Activated CD4-positive, alpha-beta T cell treated with anti-CD3 and anti-CD28 coated beads, Interleukin-2, amount 10 ng/mL, durations not matched to agents 7 days and 5 days (primary cell): ENCODE data around the gene HNRNPLL. TPM values are rescaled to one million over a fixed set of nuclear protein-coding genes. Genes with fewer than 3 reads are reported as not detected.

Experiments
- CTCF ChIA-PET: fragments of 350-600 bp; sonication (Branson Sonifier 250); formaldehyde crosslinking; loops from one replicate; lab custom pipeline; 2021; ENCODE audit warnings: antibody characterized with exemption; lab: Charles Lee
- POLR2A ChIA-PET: fragments of 350-600 bp; sonication (Branson Sonifier 250); formaldehyde crosslinking; loops from one replicate; lab custom pipeline; 2021; ENCODE audit warnings: antibody characterized with exemption; lab: Charles Lee
- DNase-seq: peaks from one replicate; pipeline ENCODE4 v3.0.0-alpha.2; 2020
- H3K27ac Mint-ChIP-seq: one replicate; pipeline ENCODE4 v1.8.0; 2021; ENCODE audit warnings: mild to moderate bottlenecking, moderate library complexity, mixed read lengths
- H3K27me3 Mint-ChIP-seq: one replicate; pipeline ENCODE4 v1.8.0; 2021; ENCODE audit warnings: mixed read lengths
- H3K36me3 Mint-ChIP-seq: one replicate; pipeline ENCODE4 v1.8.0; 2021; ENCODE audit warnings: low read depth, mixed read lengths
- H3K4me1 Mint-ChIP-seq: one replicate; pipeline ENCODE4 v1.8.0; 2021; ENCODE audit warnings: mixed read lengths
- H3K4me3 Mint-ChIP-seq: one replicate; pipeline ENCODE4 v1.8.0; 2021; ENCODE audit warnings: mild to moderate bottlenecking, moderate library complexity, mixed read lengths
- H3K9me3 Mint-ChIP-seq: one replicate; pipeline ENCODE4 v1.8.0; 2021; ENCODE audit warnings: mixed read lengths
- total RNA-seq, 2 experiments: library from RNA; stranded (reverse); gene quantifications; one replicate each; pipeline ENCODE4 v1.2.3, GENCODE V29; 2021

The HNRNPLL gene
- total RNA-seq, 2 experiments from 2014 or later = 54.2 to 55.8 TPM

- no peak overlapping the region for H3K27ac Mint-ChIP-seq
- peaks cover 3% of the 10 kb centered on the region for H3K4me1 Mint-ChIP-seq
- no peaks in the 10 kb centered on the region for H3K27me3 Mint-ChIP-seq
- no peak for DNase-seq
- peaks cover 22% of the 10 kb centered on the region for H3K36me3 Mint-ChIP-seq
- no peak overlapping the region for H3K4me3 Mint-ChIP-seq
- no peaks in the 10 kb centered on the region for H3K9me3 Mint-ChIP-seq
- POLR2A ChIA-PET = no interaction called here
- CTCF ChIA-PET = interaction anchor here (0.6 to 3.0 kb wide), 3 partner anchors 8 to 10 kb away, joined by 3 to 12 read pairs (median 5); no protein-coding TSS in a partner anchor
Observed at GRCh38 chr2:38557217-38557616, 45.5 kb downstream of the HNRNPLL start.

GRCh38 chr2:38556006-38556801, 46.5 kb downstream of the HNRNPLL start:
- Mint-ChIP-seq H3K4me3 (no peak overlapping the region), H3K36me3 (peaks cover 13% of the 10 kb centered on the region), H3K27ac (no peak overlapping the region), H3K4me1 (peaks cover 3% of the 10 kb centered on the region), H3K27me3 (no peaks in the 10 kb centered on the region), H3K9me3 (no peaks in the 10 kb centered on the region)
- ChIA-PET POLR2A (interaction anchor here (0.6 kb wide), 1 partner anchor 57 kb away, joined by 9 read pairs; no protein-coding TSS in a partner anchor), CTCF (interaction anchor here (0.6 to 3.0 kb wide), 3 partner anchors 8 to 11 kb away, joined by 3 to 12 read pairs (median 5); no protein-coding TSS in a partner anchor)
- no peak for DNase-seq

GRCh38 chr2:38554973-38555595, 47.6 kb downstream of the HNRNPLL start:
- CTCF ChIA-PET = interaction anchor here (1.0 to 3.0 kb wide), 4 partner anchors 10 to 191 kb away, joined by 3 to 12 read pairs (median 6); no protein-coding TSS in a partner anchor
- DNase-seq = no peak
- Mint-ChIP-seq H3K27me3 (no peaks in the 10 kb centered on the region), H3K4me1 (peaks cover 3% of the 10 kb centered on the region), H3K4me3 (no peak overlapping the region), H3K9me3 (no peaks in the 10 kb centered on the region), H3K27ac (no peak overlapping the region), H3K36me3 (peaks cover 7% of the 10 kb centered on the region)
- POLR2A ChIA-PET = interaction anchor here (0.6 kb wide), 1 partner anchor 12 kb away, joined by 3 read pairs; no protein-coding TSS in a partner anchor

GRCh38 chr2:38553554-38553953, 49.2 kb downstream of the HNRNPLL start:
- peaks cover 4% of the 10 kb centered on the region for H3K36me3 Mint-ChIP-seq
- POLR2A ChIA-PET = no interaction called here
- CTCF ChIA-PET = interaction anchor here (0.8 to 1.5 kb wide), 4 partner anchors 13 to 193 kb away, joined by 3 to 4 read pairs (median 4); no protein-coding TSS in a partner anchor

GRCh38 chr2:38552259-38552658, 50.5 kb downstream of the HNRNPLL start:
- POLR2A ChIA-PET = no interaction called here
- no peak for DNase-seq
- Mint-ChIP-seq H3K9me3 (no peaks in the 10 kb centered on the region), H3K27ac (no peak overlapping the region), H3K4me3 (no peak overlapping the region), H3K36me3 (peaks cover 4% of the 10 kb centered on the region), H3K4me1 (peaks cover 3% of the 10 kb centered on the region), H3K27me3 (no peaks in the 10 kb centered on the region)
- CTCF ChIA-PET = interaction anchor here (0.8 to 1.5 kb wide), 2 partner anchors 10 kb away, joined by 3 to 5 read pairs; no protein-coding TSS in a partner anchor

More at GRCh38 chr2:38553554-38553953, 49.2 kb downstream of the HNRNPLL start:
- Mint-ChIP-seq H3K27ac (no peak overlapping the region), H3K4me3 (no peak overlapping the region), H3K9me3 (no peaks in the 10 kb centered on the region), H3K4me1 (peaks cover 3% of the 10 kb centered on the region), H3K27me3 (no peaks in the 10 kb centered on the region)
- no peak for DNase-seq

- POLR2A ChIA-PET = no interaction called here
- peaks cover 4% of the 10 kb centered on the region for H3K36me3 Mint-ChIP-seq
Observed at GRCh38 chr2:38551746-38552145, 51.0 kb downstream of the HNRNPLL start.

GRCh38 chr2:38551171-38551570, 51.6 kb downstream of the HNRNPLL start:
- CTCF ChIA-PET = interaction anchor here (1.1 to 1.5 kb wide), 2 partner anchors 11 to 31 kb away, joined by 4 to 5 read pairs; no protein-coding TSS in a partner anchor
- Mint-ChIP-seq H3K9me3 (no peaks in the 10 kb centered on the region), H3K36me3 (peaks cover 3% of the 10 kb centered on the region), H3K27ac (no peak overlapping the region), H3K4me1 (peaks cover 3% of the 10 kb centered on the region), H3K27me3 (no peaks in the 10 kb centered on the region), H3K4me3 (no peak overlapping the region)
- no peak for DNase-seq
- POLR2A ChIA-PET = no interaction called here

More at GRCh38 chr2:38551746-38552145, 51.0 kb downstream of the HNRNPLL start:
- Mint-ChIP-seq H3K27me3 (no peaks in the 10 kb centered on the region), H3K9me3 (no peaks in the 10 kb centered on the region), H3K27ac (no peak overlapping the region), H3K4me1 (peaks cover 3% of the 10 kb centered on the region), H3K4me3 (no peak overlapping the region)
- DNase-seq = no peak
- CTCF ChIA-PET = interaction anchor here (0.8 to 1.5 kb wide), 2 partner anchors 10 to 11 kb away, joined by 3 to 5 read pairs; no protein-coding TSS in a partner anchor

- H3K27ac Mint-ChIP-seq = no peak overlapping the region
- POLR2A ChIA-PET = no interaction called here
- H3K27me3 Mint-ChIP-seq = peaks cover under 1% of the 10 kb centered on the region
- no peak overlapping the region for H3K4me3 Mint-ChIP-seq
- peaks cover 3% of the 10 kb centered on the region for H3K4me1 Mint-ChIP-seq
- H3K9me3 Mint-ChIP-seq = no peaks in the 10 kb centered on the region
- CTCF ChIA-PET = interaction anchor here (0.7 to 1.3 kb wide), 3 partner anchors 10 to 191 kb away, joined by 3 to 4 read pairs (median 4); no protein-coding TSS in a partner anchor
- no peak for DNase-seq
- peaks cover 1% of the 10 kb centered on the region for H3K36me3 Mint-ChIP-seq
Observed at GRCh38 chr2:38549851-38550250, 52.9 kb downstream of the HNRNPLL start.

- H3K36me3 Mint-ChIP-seq = peaks cover 1% of the 10 kb centered on the region
- no peak overlapping the region for H3K4me3 Mint-ChIP-seq
- H3K9me3 Mint-ChIP-seq = no peaks in the 10 kb centered on the region
- no peak for DNase-seq
- ChIA-PET POLR2A (no interaction called here), CTCF (interaction anchor here (0.7 to 1.3 kb wide), 2 partner anchors 9 to 192 kb away, joined by 3 to 4 read pairs; no protein-coding TSS in a partner anchor)
- no peak overlapping the region for H3K27ac Mint-ChIP-seq
- peaks cover 5% of the 10 kb centered on the region for H3K4me1 Mint-ChIP-seq
- peaks cover 2% of the 10 kb centered on the region for H3K27me3 Mint-ChIP-seq
Observed at GRCh38 chr2:38549071-38549704, 53.5 kb downstream of the HNRNPLL start.

GRCh38 chr2:38547791-38548190, 54.9 kb downstream of the HNRNPLL start:
- Mint-ChIP-seq H3K27me3 (peaks cover 2% of the 10 kb centered on the region), H3K27ac (no peak overlapping the region), H3K4me1 (peaks cover 14% of the 10 kb centered on the region), H3K36me3 (no peaks in the 10 kb centered on the region), H3K9me3 (no peaks in the 10 kb centered on the region), H3K4me3 (no peak overlapping the region)
- CTCF ChIA-PET = interaction anchor here (0.5 kb wide), 2 partner anchors 9 to 224 kb away, joined by 3 to 4 read pairs; no protein-coding TSS in a partner anchor
- POLR2A ChIA-PET = no interaction called here
- DNase-seq = no peak

- CTCF ChIA-PET = interaction anchor here (2.3 kb wide), 1 partner anchor 10 kb away, joined by 12 read pairs; no protein-coding TSS in a partner anchor
- H3K27ac Mint-ChIP-seq = no peak overlapping the region
- POLR2A ChIA-PET = no interaction called here
- no peaks in the 10 kb centered on the region for H3K9me3 Mint-ChIP-seq
- no peak overlapping the region for H3K4me3 Mint-ChIP-seq
- H3K27me3 Mint-ChIP-seq = peaks cover 2% of the 10 kb centered on the region
- no peaks in the 10 kb centered on the region for H3K36me3 Mint-ChIP-seq
- H3K4me1 Mint-ChIP-seq = peaks cover 22% of the 10 kb centered on the region
- DNase-seq = no peak
Observed at GRCh38 chr2:38546585-38546984, 56.1 kb downstream of the HNRNPLL start.

- ChIA-PET CTCF (interaction anchor here (2.3 kb wide), 1 partner anchor 10 kb away, joined by 12 read pairs; no protein-coding TSS in a partner anchor), POLR2A (interaction anchor here (0.6 kb wide), 1 partner anchor 1517 kb away, joined by 12 read pairs; no protein-coding TSS in a partner anchor)
Observed at GRCh38 chr2:38546064-38546463, 56.7 kb downstream of the HNRNPLL start.

More at GRCh38 chr2:38546064-38546463, 56.7 kb downstream of the HNRNPLL start:
- Mint-ChIP-seq H3K4me1 (peaks cover 22% of the 10 kb centered on the region), H3K27ac (no peak overlapping the region), H3K4me3 (no peak overlapping the region), H3K27me3 (peaks cover 4% of the 10 kb centered on the region), H3K36me3 (no peaks in the 10 kb centered on the region), H3K9me3 (no peaks in the 10 kb centered on the region)
- no peak for DNase-seq
